Spinal cord (tissue), 10 donors: ENCODE results near the gene APOD. TPM values are rescaled to one million over a fixed set of nuclear protein-coding genes. Genes with fewer than 3 reads are reported as not detected.
"Not testable (repeated sequence)": the region's sequence is repeated elsewhere in the genome, so short reads cannot be mapped to it uniquely, and the experiment has no call there.

Experiments
- DNase-seq, 6 donors: peaks; one replicate each; pipeline versions ENCODE4 v3.0.0 to v3.0.0-alpha.2; 2013 to 2015; ENCODE audit warnings: low spot score in 6 of 6, low read depth in 4 of 6
- H3K27ac ChIP-seq: one replicate; pipeline ENCODE4 v1.5.1; 2013; ENCODE audit warnings: low read depth, low read length, control low read depth
- H3K27me3 ChIP-seq: one replicate; pipeline ENCODE4 v1.6.1; 2013; ENCODE audit warnings: low read length; ENCODE audit not compliant: control insufficient read depth, insufficient read depth
- H3K36me3 ChIP-seq: one replicate; pipeline ENCODE4 v1.6.1; 2013; ENCODE audit warnings: low read length; ENCODE audit not compliant: control insufficient read depth, insufficient read depth
- H3K4me1 ChIP-seq: one replicate; pipeline ENCODE4 v1.6.1; 2013; ENCODE audit warnings: low read length; ENCODE audit not compliant: control insufficient read depth, insufficient read depth
- H3K4me3 ChIP-seq: one replicate; pipeline ENCODE4 v1.5.1; 2013; ENCODE audit warnings: low read depth, low read length, control low read depth
- H3K9me3 ChIP-seq: one replicate; pipeline ENCODE4 v1.6.1; 2013; ENCODE audit warnings: low read length; ENCODE audit not compliant: control insufficient read depth, insufficient read depth
- WGBS: methylation state at CpG from one replicate; pipeline ENCODE4 v1.1.5; 2013; ENCODE audit warnings: missing lambda C conversion rate; ENCODE audit not compliant: insufficient coverage; 5-methylcytosine and 5-hydroxymethylcytosine counted together
- polyA plus RNA-seq, 2 donors: library from polyadenylated mRNA; unstranded; fragments of 120-200 nt; gene quantifications; one replicate each; pipeline ENCODE4 v1.2.1, GENCODE V29; 2013; ENCODE audit not compliant: insufficient read length in 2 of 2
- total RNA-seq, 2 donors: library from RNA; depleted of rRNA in 1 of 2; stranded (reverse); fragments of 120-200 nt in 1 of 2; fragments of >200 nt in 1 of 2; gene quantifications; one replicate each; pipeline versions ENCODE4 v1.2.3 to v1.2.4, GENCODE V29; 2013 to 2014
- donor health status: healthy.

The APOD gene
- total and polyA plus RNA-seq, 4 donors: 75.5 to 223 (median 175) TPM

GRCh38 chr3:195591220-195591619 lies 7.5 kb upstream of the APOD start:
- WGBS: 52% methylated on average over 5 of the region's 6 CpGs
- no peaks in the 10 kb centered on the region for H3K36me3 ChIP-seq
- no peak for DNase-seq

DNA sequence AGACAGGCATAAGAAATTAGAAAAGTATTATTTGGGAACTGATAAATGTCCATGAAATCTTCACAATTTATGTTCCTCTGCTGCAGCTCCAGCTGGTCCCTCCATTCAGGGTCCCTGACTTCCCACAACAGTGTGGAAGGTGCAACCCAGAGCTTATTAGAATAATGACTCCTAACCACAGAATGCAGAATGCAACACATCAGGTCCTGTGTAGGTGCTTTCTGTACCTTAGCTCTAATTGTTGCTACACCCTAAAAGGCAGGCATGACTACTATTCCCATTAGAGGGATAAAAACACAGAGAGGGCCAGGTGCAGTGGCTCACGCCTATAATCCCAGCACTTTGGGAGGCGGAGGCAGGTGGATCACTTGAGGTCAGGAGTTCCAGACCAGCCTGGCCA lies 6.6 kb upstream of the APOD start:
- not testable (repeated sequence) for H3K4me1 ChIP-seq, H3K4me3 ChIP-seq, H3K27ac ChIP-seq, H3K9me3 ChIP-seq, H3K36me3 ChIP-seq, H3K27me3 ChIP-seq, DNase-seq
- 95% methylated on average over 2 of the region's 2 CpGs for WGBS

More at GRCh38 chr3:195591220-195591619, 7.5 kb upstream of the APOD start:
- H3K27ac ChIP-seq: no peak overlapping the region
- H3K9me3 ChIP-seq: no peaks in the 10 kb centered on the region
- H3K4me1 ChIP-seq: no peaks in the 10 kb centered on the region
- no peak overlapping the region for H3K4me3 ChIP-seq
- H3K27me3 ChIP-seq: no peaks in the 10 kb centered on the region

- not testable (repeated sequence) for H3K9me3 ChIP-seq, H3K36me3 ChIP-seq, H3K27ac ChIP-seq, H3K27me3 ChIP-seq, H3K4me1 ChIP-seq, DNase-seq, H3K4me3 ChIP-seq
- 75% methylated on average over 4 of the region's 6 CpGs for WGBS
Measured at GRCh38 chr3:195589796-195590195, 6.1 kb upstream of the APOD start.

- no peak for DNase-seq
- Histone ChIP-seq H3K4me3 (no peak overlapping the region), H3K9me3 (no peaks in the 10 kb centered on the region), H3K4me1 (peaks cover 6% of the 10 kb centered on the region), H3K27me3 (no peaks in the 10 kb centered on the region), H3K27ac (no peak overlapping the region), H3K36me3 (no peaks in the 10 kb centered on the region)
- 94% methylated on average over 3 of the region's 5 CpGs for WGBS
Measured at GRCh38 chr3:195587824-195588223, 4.1 kb upstream of the APOD start.

DNA sequence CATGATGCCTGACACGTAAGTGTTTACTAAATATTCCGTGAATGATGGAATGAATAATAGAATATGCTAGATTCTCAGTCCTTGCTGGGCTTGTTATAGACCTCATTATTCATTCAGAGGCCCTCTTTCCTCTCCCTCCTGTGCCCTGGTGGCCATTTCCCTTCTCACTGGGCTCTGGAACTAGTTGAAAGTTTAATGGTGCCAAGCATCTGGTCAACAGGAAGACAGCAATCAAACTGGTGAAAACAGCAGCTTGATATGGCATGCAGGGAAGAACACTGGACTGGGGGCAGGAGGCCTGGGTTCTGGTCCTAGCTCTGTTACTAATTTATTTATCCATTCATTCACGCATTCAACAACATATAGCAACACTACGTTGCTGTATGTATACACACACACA lies 3.7 kb upstream of the APOD start:
- Histone ChIP-seq H3K36me3 (no peaks in the 10 kb centered on the region), H3K4me3 (no peak overlapping the region), H3K27me3 (no peaks in the 10 kb centered on the region), H3K9me3 (no peaks in the 10 kb centered on the region), H3K27ac (no peak overlapping the region), H3K4me1 (peaks cover 6% of the 10 kb centered on the region)
- no peak for DNase-seq
- WGBS: no CpG with 5 or more reads among the region's 4 CpGs

- Histone ChIP-seq H3K36me3 (no peaks in the 10 kb centered on the region), H3K4me3 (no peak overlapping the region), H3K4me1 (peaks cover 20% of the 10 kb centered on the region), H3K27me3 (no peaks in the 10 kb centered on the region), H3K27ac (peak overlapping the region; percentile 65), H3K9me3 (no peaks in the 10 kb centered on the region)
- 63% methylated on average over 3 of the region's 4 CpGs for WGBS
- DNase-seq: no peak
Measured at GRCh38 chr3:195584543-195584870, 767 bp upstream of the APOD start.

DNA sequence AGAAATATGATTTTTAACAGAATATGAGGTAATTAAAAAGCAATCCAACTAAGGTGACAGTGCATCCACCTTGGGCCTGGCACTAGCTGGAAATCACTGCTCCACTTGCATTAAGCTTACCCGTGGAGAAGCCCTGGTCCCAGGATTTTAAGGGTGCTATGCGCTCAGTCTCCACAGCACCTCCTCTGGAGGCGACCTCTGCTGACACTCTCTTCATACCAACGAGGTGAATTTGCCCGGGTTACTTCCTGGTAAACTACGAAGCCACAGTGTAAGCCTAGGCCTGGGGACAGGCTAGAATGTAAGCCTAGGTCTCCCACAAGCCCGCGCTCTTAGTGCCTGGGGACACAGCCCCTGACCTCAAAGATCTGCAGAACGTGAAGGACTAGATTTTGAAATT lies 793 bp downstream of the APOD start:
- H3K27me3 ChIP-seq: no peaks in the 10 kb centered on the region
- H3K27ac ChIP-seq: peak overlapping the region; percentile 29
- DNase-seq: no peak
- no peaks in the 10 kb centered on the region for H3K9me3 ChIP-seq
- H3K36me3 ChIP-seq: no peaks in the 10 kb centered on the region
- peak overlapping the region; percentile 28 for H3K4me3 ChIP-seq
- 67% methylated on average over 9 of the region's 9 CpGs for WGBS
- peaks cover 24% of the 10 kb centered on the region for H3K4me1 ChIP-seq

DNA sequence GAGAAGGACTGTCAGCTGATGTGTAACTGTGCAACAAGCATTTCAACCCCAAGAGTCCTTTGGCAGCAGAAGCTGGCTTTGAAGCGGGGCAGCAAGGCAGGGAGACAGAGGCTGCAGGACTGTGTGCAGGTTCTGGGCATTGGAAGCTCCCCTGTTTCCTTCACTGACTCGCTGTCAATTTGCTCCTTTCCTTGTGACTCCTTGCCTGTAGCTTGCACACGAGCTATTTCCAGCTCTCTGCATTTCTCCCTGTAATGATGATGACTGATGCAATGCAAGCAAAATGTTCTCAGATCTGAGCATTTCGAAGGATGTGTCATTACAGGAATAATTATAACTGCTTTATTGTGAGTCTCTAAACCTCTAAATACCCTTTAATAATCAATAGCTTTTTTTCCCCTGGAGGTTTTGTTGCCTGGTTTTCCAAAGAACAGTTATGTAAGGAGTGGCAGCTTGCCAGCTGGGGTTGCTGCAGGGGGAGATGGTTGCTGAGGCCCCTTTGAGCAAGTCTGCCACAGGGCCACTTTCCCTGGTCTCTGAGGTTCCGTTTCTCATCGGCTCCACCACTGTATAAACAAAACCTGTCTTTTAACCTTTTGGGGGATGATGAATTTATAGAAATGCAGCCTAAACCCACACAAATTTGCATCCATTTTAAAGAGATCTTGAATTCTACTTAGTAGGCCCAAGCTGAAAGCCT lies 2.8 kb downstream of the APOD start:
- no peaks in the 10 kb centered on the region for H3K36me3 ChIP-seq
- peaks cover 24% of the 10 kb centered on the region for H3K4me1 ChIP-seq
- H3K9me3 ChIP-seq: no peaks in the 10 kb centered on the region
- no peak overlapping the region for H3K4me3 ChIP-seq
- WGBS: 40% methylated on average over 2 of the region's 6 CpGs
- H3K27me3 ChIP-seq: no peaks in the 10 kb centered on the region
- peak overlapping the region; percentile 1 for H3K27ac ChIP-seq
- DNase-seq: peak in 5 of 6 donors; percentile 31 to 85 (median 47)

DNA sequence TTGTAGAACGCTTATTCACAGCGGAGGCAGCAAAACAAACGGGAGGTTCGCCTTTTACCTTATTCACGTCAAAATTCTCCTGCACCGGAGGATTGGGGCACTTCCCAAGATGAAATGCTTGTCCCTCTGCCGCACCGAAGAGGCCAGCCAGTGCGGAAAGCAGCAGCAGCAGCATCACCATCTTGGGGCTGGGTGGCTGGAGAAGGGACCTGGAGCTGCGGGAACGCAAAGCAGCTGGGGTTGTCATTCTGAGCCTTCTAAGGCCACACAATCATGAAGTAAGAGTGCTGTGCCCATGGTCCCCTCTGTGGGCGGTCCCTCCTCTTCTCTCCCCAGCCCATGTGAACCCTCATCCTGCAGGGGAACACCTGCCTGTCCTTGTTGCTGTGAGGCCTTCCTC lies 4.5 kb downstream of the APOD start:
- no peaks in the 10 kb centered on the region for H3K27me3 ChIP-seq
- no peaks in the 10 kb centered on the region for H3K9me3 ChIP-seq
- no peak for DNase-seq
- no peak overlapping the region for H3K27ac ChIP-seq
- 88% methylated on average over 12 of the region's 12 CpGs for WGBS
- no peak overlapping the region for H3K4me3 ChIP-seq
- H3K4me1 ChIP-seq: peaks cover 21% of the 10 kb centered on the region
- H3K36me3 ChIP-seq: no peaks in the 10 kb centered on the region

DNA sequence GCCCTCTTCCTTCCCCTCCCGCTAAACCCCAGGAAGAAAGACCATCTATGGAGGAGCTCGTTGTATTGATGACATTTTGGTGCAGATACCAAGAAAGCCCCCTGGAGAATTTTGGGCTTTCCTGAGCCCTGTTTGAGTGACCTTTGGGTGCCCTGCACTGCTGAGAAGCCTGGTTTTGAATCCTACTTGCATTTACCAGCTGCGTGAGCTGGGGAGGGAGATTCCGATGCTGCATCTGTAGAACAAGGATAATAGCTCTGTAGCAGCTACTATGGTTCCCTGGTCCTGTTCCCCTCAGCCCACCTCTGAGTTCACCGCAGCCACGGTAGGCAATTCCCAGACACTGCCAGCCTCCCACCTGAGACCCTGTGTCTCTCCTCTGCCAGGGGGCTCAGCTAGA lies 5.2 kb downstream of the APOD start:
- Histone ChIP-seq H3K4me3 (no peak overlapping the region), H3K27me3 (no peaks in the 10 kb centered on the region), H3K9me3 (no peaks in the 10 kb centered on the region), H3K4me1 (peaks cover 18% of the 10 kb centered on the region), H3K27ac (no peak overlapping the region), H3K36me3 (peaks cover 2% of the 10 kb centered on the region)
- WGBS: 88% methylated on average over 3 of the region's 6 CpGs
- no peak for DNase-seq
